ENCODE data around the gene CFAP97D2.

Gene CFAP97D2

DNA sequence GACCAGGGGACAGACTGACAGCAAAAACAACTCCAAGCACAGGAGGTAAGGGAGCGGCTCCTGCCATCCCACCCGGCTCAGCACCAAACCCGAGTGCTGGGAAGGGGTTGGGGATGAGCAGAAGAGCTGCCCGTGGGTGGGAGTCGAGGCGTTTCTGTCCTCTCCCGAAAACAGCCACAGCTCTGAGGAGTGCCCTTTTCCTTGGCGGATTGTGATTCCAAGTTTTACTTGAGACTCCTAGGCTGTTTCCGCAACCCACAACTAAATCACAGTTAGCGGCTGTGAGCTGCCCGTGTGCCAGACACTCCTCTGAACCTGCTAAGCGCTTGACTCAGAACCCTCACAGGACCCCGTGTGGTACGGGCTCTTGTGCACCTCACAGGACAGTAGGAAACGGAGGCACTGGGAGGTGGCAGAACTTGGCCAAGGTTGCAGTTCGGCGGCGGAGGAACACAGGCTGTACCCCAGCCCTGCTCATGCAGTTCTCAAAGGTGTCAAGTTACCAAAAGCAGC, 21.4 kb downstream of the CFAP97D2 start:
- no peak for DNase-seq

DNA sequence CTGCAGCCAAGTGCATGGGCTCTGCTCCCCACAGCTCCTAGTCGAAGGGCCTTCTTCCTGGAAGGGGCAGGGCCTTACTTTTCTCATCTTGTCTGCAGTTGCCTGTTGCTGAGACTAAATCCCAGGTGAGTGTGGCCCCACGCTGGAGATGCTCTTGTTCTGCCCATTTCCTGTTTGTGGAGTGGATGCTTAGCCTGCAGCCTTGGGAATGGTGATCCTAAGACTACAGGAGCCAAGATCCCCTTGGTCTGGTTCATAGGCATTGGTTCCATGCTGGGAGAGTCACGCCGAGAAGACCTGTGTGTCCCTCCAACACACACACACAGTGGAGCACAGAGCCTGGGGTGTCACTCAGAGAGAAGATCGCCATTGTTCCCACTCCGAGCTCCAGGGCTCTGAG, 23.5 kb downstream of the CFAP97D2 start:
- no peak for DNase-seq

DNA sequence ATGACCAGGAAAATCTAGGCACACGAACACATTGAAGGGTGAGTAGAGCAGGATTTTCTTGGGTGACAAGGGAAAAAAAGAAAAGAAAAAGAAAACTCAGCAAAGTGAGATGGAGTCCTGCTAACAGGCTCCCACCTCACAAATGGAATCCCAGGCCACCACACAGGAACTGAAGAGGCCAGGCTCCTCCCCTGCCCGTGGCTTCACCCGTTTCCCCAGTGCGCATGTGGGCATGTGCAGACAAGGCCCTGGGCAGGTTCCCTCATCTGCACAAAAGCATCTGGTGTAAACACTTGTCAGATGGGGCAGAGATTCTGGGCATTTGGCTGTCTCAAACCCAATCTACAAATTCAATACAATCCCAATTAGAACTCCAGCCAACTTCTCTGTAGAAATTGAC, 24.5 kb downstream of the CFAP97D2 start:
- DNase-seq, result peak; percentile 15

GRCh38 chr13:114204894-114205293, 25.8 kb downstream of the CFAP97D2 start:
- no peak for DNase-seq

GRCh38 chr13:114208134-114208533, 29.1 kb downstream of the CFAP97D2 start:
- no peak for DNase-seq

- DNase-seq, result no peak
Observed at GRCh38 chr13:114211446-114212157, 32.5 kb downstream of the CFAP97D2 start.

- DNase-seq, result no peak
Observed at GRCh38 chr13:114212158-114212495, 33.1 kb downstream of the CFAP97D2 start.

DNA sequence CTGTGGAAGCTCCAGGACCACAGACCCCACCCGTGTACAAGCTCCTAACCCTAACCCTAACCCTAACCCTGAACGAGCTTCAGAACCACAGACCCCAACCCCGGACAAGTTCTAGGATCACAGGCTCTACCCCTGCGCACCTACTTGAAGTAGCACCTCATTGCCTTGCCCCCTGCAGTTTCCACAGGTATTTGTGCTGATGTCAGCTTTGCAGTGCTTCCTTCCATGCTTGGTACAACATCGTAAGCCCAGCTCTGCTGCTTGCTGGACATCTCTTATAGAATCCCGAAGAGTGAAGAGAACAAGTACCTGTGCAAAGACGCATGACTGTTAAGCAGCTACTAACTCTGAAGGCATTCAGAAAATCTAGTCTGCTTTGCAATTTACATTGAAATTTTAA, 34.9 kb downstream of the CFAP97D2 start:
- DNase-seq, result no peak

DNA sequence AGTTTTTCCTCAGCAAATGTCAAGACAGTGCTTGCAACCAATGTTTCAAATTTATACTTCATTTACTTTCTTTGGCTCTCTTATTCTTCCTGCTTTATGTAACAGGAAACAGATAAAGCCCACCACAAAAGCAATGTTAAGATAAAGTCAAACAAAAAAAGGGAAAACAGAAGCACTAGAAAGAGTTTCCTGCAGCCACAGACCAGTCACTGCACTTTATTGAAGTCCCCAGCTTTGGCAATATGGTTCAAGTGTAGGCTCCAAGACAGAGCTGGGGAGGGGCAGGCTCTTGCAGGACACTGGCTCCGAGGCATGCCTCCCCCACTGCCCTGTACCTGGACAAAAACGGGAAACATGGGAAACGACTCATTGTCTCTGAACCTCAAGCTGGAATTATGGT, 40.3 kb downstream of the CFAP97D2 start:
- no peak for DNase-seq

- DNase-seq, result peak; percentile 68
Observed at GRCh38 chr13:114222461-114222968, 43.5 kb downstream of the CFAP97D2 start.

- no peak for DNase-seq
Observed at GRCh38 chr13:114224201-114224600, 45.1 kb downstream of the CFAP97D2 start.

GRCh38 chr13:114225610-114226009, 46.6 kb downstream of the CFAP97D2 start:
- no peak for DNase-seq

- DNase-seq, result no peak
Observed at GRCh38 chr13:114226088-114226487, 47.0 kb downstream of the CFAP97D2 start.

DNA sequence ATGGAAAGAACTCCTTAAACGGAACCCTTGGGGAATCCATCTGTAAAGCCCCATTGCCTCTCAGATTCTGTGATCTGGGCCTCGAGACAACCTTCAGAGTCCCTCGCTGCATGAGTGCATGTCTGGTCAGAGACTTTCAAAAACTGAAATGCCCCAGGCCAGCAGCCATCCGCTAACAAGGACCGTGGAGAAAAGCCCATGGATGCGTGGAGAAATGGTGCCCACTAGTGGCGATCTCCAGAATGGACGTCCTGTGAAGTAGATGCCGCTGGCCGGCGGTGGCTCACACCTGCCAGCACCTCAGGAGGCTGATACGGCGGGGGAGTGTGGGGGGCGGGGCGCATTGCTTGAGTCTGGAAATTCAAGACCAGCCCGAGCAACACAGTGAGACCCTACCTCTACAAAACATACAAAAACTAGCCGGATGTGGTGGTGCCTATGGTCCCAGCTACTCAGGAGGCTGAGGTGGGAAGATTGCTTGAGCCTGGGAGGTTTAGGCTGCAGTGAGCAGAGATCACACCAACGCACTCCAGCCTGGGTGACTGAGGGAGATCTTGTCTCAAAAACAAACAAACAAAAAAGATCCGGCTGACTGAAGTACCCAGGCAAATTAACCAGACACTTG, 47.8 kb downstream of the CFAP97D2 start:
- peak; percentile 83 for DNase-seq

- DNase-seq, result no peak
Observed at GRCh38 chr13:114227528-114227927, 48.5 kb downstream of the CFAP97D2 start.

GRCh38 chr13:114228176-114228575, 49.1 kb downstream of the CFAP97D2 start:
- no peak for DNase-seq

- no peak for DNase-seq
Observed at GRCh38 chr13:114229506-114229905, 50.4 kb downstream of the CFAP97D2 start.

DNA sequence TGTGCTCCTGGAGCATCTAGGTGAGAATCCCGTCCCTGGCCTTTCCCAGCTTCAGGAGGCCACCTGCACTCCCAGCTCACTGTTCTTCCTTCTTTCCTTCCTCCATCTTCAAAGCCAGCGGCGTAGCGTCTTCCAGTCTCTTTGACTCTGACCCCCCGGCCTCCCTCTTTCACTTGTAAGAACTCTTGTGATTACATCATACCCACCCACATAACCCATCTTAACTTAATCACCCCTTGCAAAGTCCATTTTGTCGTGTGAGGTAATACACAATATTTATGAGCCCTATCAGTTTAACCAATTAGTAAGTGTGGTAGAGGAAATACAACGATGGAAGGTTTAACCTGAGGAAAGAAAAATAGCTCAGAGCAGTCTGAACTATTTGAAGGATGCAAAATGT, 51.1 kb downstream of the CFAP97D2 start:
- no peak for DNase-seq

DNA sequence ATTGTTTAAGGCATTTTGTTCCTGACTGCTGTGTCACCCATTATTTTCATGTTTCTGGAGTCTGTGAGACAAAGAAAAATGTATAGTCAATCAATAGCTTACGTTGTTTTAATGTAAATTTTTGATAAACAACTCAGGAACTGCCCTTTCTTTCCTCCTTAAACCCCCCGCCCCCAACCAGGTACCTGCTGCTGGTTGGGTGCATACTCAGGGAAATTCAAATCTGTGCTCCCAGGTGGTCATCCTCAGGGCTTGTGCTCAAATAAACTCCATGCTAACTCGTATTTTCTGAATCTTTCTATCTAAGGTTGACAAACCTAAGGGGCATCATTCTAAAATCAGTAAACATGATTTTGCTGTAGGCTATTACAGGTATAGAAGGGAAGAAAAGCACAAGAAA, 51.5 kb downstream of the CFAP97D2 start:
- DNase-seq, result no peak

- no peak for DNase-seq
Observed at GRCh38 chr13:114231886-114232285, 52.8 kb downstream of the CFAP97D2 start.

DNA sequence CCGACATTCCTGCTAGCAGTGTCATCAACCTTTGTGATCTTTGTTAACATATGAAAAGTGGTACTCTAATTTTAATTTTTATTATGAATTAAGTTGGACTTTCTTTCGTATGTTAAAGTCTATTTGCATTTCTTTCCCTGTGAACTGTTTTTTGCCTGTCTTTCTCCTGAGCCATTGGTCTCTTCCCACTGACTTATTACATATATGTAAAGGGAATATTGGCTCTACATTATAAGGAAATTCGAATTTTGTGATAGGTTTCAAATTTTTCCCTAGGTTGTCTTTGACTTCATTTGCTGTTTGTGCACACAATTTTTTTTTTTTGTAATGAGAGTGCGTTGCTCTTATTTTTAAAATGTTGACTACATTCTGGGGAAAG, 55.2 kb downstream of the CFAP97D2 start:
- DNase-seq, result no peak

GRCh38 chr13:114234645-114235421, 55.8 kb downstream of the CFAP97D2 start, which contains the start of gene CDC16:
Gene CDC16, plus strand, starts transcription at chr13:114234897. Its CDS starts 188 bp downstream, at chr13:114235085.
- DNase-seq, result peak; percentile 93

DNA sequence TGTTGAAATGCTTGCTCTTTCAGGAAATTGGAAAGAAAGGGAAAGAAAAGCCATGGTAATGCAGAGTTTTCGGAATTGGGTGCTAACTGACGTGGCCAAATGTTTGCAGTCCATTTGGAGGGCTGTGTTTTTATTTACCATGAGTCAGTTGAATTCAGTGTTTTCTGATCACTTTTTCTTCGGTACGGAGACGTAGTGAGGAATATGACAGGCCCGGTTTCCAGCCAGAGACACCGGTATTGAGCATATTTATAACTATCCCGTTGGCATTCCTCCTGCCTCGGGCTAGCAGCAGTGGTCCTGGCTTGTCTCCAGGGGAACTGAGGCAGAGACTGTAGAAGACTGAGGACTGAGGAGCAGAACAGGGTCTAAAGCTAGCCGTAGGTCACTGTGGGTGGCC, 56.6 kb downstream of the CFAP97D2 start:
- no peak for DNase-seq

DNA sequence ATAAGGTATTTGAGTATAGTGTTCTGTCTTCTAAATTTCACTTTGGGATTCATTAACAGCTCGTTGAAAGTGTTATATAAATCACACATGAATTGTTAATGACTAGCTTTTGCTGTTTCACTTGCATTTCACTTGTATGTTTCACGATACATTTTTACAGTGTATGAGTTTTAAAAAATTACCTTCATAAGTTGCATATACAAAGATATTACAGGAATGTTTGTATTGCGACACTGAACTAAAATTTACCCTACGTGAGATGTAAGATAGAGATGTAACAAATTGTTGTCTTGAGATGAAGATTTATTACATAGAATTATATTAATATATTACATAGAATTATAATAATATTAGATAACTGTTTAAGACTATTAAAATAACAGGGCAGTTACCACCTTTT, 57.2 kb downstream of the CFAP97D2 start:
- no peak for DNase-seq
